MG63 (cell line): ENCODE results near the gene DNAH10. TPM values are rescaled to one million over a fixed set of nuclear protein-coding genes. Genes with fewer than 3 reads are reported as not detected.
"Not testable (repeated sequence)": the region's sequence is repeated elsewhere in the genome, so short reads cannot be mapped to it uniquely, and the experiment has no call there.

Source experiments
- DNase-seq: peaks from one replicate; pipeline ENCODE4 v3.0.0-alpha.2; 2020
- H3K27me3 ChIP-seq: fragments of 250-450 bp; sonication (Bioruptor Pico); 2 replicates; pipeline ENCODE4 v1.5.1; 2020; ENCODE audit warnings: mild to moderate bottlenecking, moderate library complexity
- H3K36me3 ChIP-seq: fragments of 250-450 bp; sonication (Bioruptor Pico); 2 replicates; pipeline ENCODE4 v1.5.1; 2020; ENCODE audit warnings: mild to moderate bottlenecking, moderate library complexity
- H3K4me3 ChIP-seq: fragments of 250-450 bp; sonication (Bioruptor Pico); 2 replicates; pipeline ENCODE4 v1.5.1; 2020; ENCODE audit warnings: mild to moderate bottlenecking, moderate library complexity
- H3K9me3 ChIP-seq: fragments of 250-450 bp; sonication (Bioruptor Pico); 2 replicates; pipeline ENCODE4 v1.5.1; 2020; ENCODE audit warnings: mild to moderate bottlenecking, moderate library complexity
- total RNA-seq: library from RNA; depleted of rRNA; stranded (reverse); fragments of >200 nt; shearing (Covaris generic); gene quantifications from 2 replicates; pipeline ENCODE4 v1.2.3, GENCODE V29; 2014; ENCODE audit warnings: low replicate concordance

DNAH10 gene
- total RNA-seq, 1 experiment from 2014 or later: 0.40 TPM

DNA sequence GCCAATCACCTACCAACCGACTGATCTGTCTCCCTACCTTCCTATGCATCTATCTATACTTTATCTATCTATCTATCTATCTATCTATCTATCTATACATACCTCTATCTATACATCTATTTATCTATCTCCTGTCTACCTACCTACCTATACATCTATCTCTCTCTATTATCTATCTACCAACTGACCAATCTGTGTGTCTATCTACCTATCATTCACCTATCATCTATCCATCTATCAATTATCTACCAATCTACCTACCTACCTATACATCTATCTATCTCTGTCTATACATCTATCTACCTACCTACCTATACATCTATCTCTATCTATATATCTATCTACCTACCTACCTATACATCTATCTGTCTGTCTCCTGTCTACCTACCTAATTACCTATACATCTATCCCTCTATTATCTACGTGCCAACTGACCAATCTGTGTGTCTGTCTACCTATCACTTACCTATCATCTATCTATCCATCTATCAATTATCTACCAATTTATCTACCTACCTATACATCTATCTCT is 3.5 kb downstream of the DNAH10 start:
- Histone ChIP-seq H3K36me3 (no peaks in the 10 kb centered on the region), H3K4me3 (no peak overlapping the region), H3K9me3 (no peaks in the 10 kb centered on the region), H3K27me3 (no peaks in the 10 kb centered on the region)
- DNase-seq: no peak

DNA sequence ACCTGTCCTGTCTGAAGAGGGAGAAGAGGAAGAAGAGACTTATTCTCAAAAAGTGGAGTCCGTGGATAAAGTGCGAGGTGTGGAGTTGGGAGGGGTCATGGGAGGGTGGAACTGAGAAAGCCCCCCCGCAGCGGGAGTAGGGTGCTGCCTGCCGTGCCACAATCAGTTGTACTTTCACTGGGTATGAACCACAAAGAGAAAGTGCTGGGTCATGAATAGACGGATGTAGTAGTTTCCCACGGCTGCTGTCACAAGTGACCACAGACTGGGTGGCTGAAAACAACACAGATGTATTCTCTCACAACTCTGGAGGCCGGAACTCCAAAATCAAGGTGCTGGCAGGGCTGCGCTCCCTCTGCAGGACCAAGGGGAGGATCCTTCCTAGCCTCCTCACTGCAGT is 5.5 kb downstream of the DNAH10 start:
- DNase-seq: no peak
- Histone ChIP-seq H3K27me3 (no peaks in the 10 kb centered on the region), H3K4me3 (no peak overlapping the region), H3K9me3 (no peaks in the 10 kb centered on the region), H3K36me3 (no peaks in the 10 kb centered on the region)

DNA sequence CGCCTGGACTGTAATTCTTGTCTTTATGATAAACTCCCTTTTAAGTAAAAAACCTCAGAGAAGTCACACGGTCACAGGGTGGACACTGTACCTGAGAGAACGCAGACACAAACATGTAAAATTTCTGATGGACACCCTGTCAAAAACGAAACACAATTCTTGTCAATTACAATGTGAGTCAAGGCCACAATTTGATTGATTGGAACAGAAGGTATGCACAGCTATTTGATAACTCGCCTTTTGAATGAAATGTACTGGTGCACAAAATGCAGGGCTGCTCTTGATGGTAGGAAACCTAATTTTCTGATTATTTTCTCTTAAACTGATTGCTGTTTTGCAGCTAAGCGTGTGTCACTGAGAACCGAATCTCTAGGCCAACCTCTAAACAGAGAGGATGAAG is 9.2 kb downstream of the DNAH10 start:
- H3K9me3 ChIP-seq: no peaks in the 10 kb centered on the region
- H3K36me3 ChIP-seq: no peaks in the 10 kb centered on the region
- no peak overlapping the region for H3K4me3 ChIP-seq
- no peaks in the 10 kb centered on the region for H3K27me3 ChIP-seq
- DNase-seq: no peak

DNA sequence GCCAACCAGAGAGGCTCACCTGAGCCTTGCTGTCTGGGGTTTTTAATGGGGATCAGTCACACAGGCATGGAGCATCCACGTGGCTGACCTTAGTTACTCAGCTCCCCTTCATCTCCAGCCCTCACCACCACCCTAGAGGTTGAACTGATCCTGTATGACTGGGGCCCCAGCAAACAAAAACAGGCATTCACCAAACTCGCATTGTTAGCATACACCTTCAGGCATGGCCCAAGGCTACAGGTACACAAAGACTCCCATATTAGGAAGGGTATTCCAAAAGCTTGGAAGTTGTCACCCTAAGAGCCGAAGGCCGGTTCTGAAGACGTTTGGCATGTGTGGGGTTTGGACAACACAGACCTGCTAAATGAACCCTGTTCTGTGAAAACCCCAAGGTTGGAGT is 10.0 kb downstream of the DNAH10 start:
- DNase-seq: no peak
- Histone ChIP-seq H3K36me3 (no peaks in the 10 kb centered on the region), H3K27me3 (no peaks in the 10 kb centered on the region), H3K9me3 (no peaks in the 10 kb centered on the region), H3K4me3 (no peak overlapping the region)

DNA sequence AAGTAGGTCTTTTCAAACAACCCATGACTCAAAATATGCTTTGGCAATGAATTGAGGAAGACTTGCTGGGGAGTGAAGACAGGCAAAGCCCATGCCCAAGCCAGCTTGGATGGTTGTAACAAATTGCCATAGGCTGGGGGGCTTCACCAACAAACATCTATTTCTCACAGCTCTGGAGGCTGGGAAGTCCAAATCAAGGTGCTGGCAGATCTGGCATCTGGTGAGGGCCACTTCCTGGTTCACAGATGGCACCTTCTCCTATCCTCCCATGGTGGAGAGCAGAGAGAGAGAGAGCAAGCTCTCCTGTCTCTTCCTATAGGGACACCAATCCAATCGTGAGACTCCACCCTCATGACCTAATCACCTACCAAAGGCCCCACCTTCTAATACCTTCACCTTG is 11.3 kb downstream of the DNAH10 start:
- no peak for DNase-seq
- H3K36me3 ChIP-seq: no peaks in the 10 kb centered on the region
- no peaks in the 10 kb centered on the region for H3K9me3 ChIP-seq
- no peaks in the 10 kb centered on the region for H3K27me3 ChIP-seq
- no peak overlapping the region for H3K4me3 ChIP-seq

DNA sequence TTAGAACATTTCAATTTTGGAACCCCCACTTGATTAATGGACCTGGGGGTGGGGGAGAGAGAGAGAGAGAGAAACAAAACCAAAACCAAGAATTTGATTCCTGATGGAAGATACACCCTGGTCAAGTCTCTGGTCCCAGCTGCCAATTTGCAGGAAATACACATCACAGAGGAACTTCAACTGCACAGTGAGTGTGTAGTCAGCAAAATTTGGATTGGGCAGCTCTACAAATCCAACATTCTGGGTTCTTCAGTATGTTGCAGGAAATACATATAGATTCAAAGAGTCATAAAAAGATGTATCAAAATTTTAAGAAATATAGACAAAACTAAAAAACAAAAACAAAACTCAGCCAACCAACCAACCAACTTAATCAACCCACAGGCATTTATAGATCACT is 17.4 kb downstream of the DNAH10 start:
- no peaks in the 10 kb centered on the region for H3K9me3 ChIP-seq
- H3K4me3 ChIP-seq: no peak overlapping the region
- H3K36me3 ChIP-seq: no peaks in the 10 kb centered on the region
- H3K27me3 ChIP-seq: no peaks in the 10 kb centered on the region
- DNase-seq: no peak

DNA sequence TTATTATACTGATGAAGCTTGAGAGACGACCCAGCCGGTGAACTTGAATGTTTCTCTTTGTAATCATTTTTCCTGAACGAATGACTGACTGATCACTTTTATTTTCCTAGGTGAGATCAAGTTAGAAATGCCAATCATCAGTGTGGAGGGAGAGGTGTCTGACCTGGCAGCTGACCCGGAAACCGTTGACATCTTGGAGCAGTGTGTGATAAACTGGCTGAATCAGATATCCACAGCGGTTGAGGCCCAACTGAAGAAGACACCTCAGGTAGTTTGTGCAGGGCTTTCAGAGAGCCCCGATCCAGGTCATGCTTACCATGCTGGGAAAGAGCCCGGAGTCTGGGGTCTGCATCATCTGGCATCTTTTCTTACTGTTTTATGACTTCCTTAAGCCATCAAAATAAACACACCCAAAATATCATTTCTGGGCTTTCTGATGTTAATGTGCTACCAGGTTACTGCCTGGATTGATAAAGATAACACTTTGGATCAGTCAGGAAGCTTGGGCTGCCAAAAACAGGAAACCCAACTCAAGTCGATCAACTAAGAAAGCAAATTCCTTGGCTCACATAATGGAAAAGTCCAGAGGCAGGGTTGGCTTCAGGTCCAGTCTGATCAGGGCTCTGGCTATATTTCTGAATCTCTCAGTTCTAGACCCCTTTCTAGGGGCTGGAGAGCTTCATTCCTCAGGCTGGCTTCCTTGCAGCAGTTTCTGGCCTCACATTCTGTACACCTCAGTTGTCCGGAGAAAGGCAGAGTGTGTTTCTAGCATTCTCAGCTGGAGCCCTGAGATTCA is 21.1 kb downstream of the DNAH10 start:
- H3K36me3 ChIP-seq: no peaks in the 10 kb centered on the region
- H3K27me3 ChIP-seq: no peaks in the 10 kb centered on the region
- DNase-seq: no peak
- no peaks in the 10 kb centered on the region for H3K9me3 ChIP-seq
- H3K4me3 ChIP-seq: no peak overlapping the region

DNA sequence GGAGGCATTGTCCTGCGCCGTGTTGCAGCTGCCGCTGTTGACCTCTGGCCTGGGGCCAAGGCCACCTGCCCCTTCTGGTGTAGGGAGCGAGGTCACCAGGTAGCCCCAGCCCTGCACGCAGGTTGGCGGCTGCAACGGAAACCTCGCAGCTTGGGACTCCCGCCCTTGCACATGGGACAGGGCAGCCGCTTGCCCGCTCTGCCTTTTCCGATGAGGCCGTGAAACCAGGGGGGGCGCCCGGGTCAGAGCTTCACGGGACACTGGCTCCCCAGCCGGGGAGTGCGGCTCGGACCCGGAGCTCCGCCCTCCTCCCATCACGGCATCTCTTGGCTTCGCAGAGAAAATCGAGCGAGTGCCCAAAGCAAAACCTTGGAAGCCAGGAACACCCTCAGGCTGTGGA is 25.4 kb downstream of the DNAH10 start:
- Histone ChIP-seq H3K27me3 (no peaks in the 10 kb centered on the region), H3K36me3 (no peaks in the 10 kb centered on the region), H3K9me3 (no peaks in the 10 kb centered on the region), H3K4me3 (no peak overlapping the region)
- DNase-seq: no peak

DNA sequence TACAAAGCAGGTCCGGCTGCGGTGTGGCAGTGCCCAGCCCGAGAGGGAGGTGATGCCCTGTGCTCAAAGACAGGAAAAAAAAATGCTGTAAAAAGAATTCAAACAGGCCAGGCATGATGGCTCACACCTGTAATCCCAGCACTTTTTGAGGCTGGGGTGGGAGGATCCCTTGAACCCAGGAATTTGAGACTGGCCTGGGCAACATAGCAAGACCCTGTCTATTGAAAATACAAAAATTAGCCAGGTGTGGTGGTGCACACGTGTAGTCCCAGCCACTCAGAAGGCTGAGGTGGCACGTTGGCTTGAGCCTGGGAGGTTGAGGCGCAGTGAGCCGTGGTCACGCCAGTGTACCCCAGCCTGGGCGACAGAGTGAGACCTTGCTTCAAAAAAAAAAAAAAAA is 26.4 kb downstream of the DNAH10 start:
- Histone ChIP-seq H3K27me3 (no peaks in the 10 kb centered on the region), H3K9me3 (no peaks in the 10 kb centered on the region), H3K4me3 (no peak overlapping the region), H3K36me3 (no peaks in the 10 kb centered on the region)
- DNase-seq: no peak

DNA sequence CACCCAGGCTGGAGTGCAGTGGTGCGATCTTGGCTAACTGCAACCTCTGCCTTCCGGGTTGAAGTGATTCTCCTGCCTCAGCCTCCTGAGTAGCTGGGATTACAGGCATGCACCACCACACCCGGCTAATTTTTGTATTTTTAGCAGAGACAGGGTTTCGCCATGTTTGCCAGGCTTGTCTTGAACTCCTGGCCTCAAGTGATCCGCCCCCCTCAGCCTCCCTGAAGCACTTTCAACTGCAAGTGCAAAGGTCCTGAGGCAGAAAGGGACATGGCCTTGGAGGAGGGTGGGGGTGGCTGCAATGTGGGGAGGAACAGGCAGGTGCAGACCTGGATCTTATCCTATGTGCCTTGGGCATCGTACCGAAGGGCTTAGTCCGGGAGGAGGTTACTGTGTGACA is 27.3 kb downstream of the DNAH10 start:
- H3K4me3 ChIP-seq, H3K9me3 ChIP-seq, H3K36me3 ChIP-seq, DNase-seq, H3K27me3 ChIP-seq: not testable (repeated sequence)

DNA sequence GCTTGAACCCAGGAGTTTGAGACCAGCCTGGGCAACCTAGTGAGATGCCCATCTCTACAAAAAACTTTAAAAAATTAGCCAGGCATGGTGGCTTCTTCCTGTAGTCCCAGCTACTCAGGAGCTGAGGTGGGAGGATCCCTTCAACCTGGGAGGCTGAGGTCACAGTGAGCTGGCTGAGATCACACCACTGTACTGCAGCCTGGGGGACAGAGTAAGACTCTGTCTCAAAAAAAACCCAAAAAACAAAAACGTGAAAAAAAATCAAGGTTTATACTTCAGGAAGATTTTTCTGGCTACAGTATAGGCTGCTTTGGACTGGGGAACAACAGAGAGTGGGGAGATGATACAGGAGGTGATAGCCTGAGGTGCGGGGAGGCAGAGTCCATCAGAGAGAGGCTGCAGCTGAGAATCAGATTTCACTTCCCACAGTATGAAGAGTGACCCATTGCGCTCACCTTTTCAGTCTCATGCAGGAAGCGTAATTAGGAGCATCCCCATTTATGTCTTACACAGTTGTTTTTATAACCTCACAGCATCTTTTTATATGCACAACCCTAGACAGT is 28.9 kb downstream of the DNAH10 start:
- H3K9me3 ChIP-seq: no peaks in the 10 kb centered on the region
- DNase-seq: no peak
- H3K4me3 ChIP-seq: no peak overlapping the region
- no peaks in the 10 kb centered on the region for H3K27me3 ChIP-seq
- no peaks in the 10 kb centered on the region for H3K36me3 ChIP-seq

DNA sequence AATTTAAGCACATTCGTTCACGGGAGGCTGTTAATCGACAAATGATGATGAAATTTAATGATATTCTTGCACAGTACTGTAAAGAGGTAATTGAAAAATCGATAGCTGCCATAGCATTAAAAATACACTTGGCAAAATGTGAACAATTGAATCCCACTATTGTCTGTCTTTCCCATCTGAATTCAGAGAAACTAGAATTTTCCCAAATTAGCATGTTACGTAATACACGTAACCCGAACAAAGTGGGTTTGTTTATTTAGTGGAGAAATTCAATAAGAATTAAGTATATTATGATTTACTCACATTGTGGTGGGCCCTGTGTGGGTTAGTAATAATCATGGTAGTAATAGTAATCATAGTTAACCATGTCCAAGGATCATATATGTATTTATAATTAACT is 31.9 kb downstream of the DNAH10 start:
- Histone ChIP-seq H3K36me3 (no peaks in the 10 kb centered on the region), H3K27me3 (no peaks in the 10 kb centered on the region), H3K9me3 (no peaks in the 10 kb centered on the region), H3K4me3 (no peak overlapping the region)
- no peak for DNase-seq

DNA sequence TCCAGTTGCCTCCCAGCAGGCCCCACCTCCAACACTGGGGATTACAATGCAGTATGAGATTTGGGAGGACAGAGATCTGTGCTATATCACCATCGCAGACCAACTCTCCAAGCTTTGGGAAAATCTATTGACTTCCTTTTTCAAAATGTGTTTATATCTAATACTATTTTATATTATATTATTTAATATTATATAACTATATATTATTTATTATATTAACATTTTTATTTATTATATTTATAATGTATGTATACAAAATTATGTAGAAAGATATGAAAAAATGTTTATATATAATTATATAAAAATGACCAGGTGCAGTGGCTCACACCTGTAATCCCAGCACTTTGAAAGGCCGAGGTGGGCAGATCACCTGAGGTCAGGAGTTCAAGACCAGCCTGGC is 36.4 kb downstream of the DNAH10 start:
- H3K9me3 ChIP-seq: no peaks in the 10 kb centered on the region
- no peaks in the 10 kb centered on the region for H3K27me3 ChIP-seq
- no peaks in the 10 kb centered on the region for H3K36me3 ChIP-seq
- DNase-seq: no peak
- no peak overlapping the region for H3K4me3 ChIP-seq

DNA sequence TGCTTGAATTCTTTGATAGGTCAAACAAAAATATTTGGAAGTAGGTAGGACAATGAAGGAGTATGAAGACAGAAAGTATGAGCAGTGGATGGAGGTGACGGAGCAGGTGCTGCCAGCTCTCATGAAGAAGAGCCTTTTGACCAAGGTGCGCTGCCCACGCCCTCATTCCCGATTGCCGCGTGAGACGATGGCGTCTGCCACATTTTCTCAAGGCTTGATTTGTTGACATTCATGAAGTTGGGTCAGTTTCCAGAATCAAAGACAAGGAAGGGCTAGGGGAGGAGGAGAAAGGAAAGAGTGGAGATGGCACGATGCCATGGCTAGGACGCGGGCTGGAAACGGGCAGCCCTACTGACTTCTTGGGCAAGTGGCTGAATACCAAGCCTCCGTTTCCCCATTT is 37.1 kb downstream of the DNAH10 start:
- no peak for DNase-seq
- Histone ChIP-seq H3K4me3 (no peak overlapping the region), H3K36me3 (no peaks in the 10 kb centered on the region), H3K9me3 (no peaks in the 10 kb centered on the region), H3K27me3 (no peaks in the 10 kb centered on the region)

DNA sequence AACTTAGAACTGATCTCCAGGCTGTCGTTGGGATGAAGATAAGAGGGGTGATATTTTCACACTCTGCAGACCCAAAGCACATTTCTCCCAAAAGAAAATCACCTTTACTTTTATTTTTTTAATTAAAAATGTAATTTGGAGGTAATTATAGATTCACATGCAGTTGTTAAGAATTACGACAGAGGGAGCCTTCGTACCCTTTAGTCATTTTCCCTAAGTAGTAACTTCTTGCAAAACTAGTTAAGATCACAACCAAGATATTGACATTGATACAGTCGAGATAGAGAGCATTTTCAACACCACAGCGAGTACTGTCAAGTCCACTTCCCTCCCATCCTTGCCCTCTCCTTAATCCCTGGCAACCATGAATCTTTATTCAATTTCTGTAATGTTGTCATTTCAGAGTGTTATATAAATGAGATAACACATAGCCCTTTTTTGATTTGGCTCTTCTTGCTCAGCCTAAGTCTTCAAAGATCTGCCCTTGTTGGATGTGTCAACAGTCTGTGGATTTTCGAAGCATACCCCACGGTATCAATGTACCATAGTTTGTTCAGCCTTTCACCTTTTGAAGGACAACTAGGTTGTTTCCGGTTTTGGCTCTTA is 39.6 kb downstream of the DNAH10 start:
- H3K27me3 ChIP-seq: no peaks in the 10 kb centered on the region
- H3K9me3 ChIP-seq: no peaks in the 10 kb centered on the region
- H3K4me3 ChIP-seq: no peak overlapping the region
- DNase-seq: no peak
- H3K36me3 ChIP-seq: no peaks in the 10 kb centered on the region

DNA sequence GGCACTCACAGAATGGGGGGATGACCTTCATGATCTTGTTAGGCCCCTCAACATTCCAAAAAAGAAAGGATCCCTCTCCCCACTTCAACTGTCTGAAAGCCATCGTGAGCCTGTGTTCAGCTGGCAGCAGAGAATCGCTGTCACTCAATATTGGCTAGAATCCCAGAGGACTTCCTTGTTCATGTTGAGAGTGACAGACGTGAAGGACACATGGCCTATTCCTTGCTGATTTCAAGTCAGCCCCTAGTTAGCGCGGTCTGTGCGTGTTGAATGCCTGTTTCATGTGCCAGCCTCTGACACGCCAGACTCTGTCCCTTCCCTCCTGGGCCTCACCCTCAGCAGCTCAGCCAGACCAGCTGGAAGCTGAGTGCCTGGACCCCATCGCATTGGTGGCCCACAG is 43.1 kb downstream of the DNAH10 start:
- Histone ChIP-seq H3K36me3 (no peaks in the 10 kb centered on the region), H3K9me3 (no peaks in the 10 kb centered on the region), H3K4me3 (no peak overlapping the region), H3K27me3 (no peaks in the 10 kb centered on the region)
- DNase-seq: no peak

DNA sequence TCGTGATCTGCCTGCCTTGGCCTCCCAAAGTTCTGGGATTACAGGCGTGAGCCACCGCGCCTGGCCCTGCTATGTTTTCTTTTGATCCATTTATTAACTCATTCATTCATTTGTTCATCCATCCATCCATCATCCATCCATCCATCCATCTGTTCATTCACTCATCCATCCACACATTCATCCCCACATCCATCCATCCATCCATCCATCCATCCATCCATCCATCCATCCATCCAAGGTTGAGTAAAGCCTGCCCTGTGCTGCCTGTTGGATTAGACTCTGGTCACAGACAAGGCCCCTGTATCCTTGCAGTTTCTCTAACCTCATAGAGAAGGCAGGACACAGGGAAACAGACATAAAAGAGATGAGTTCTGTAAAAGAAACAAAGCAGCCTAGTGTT is 44.9 kb downstream of the DNAH10 start:
- no peaks in the 10 kb centered on the region for H3K27me3 ChIP-seq
- no peaks in the 10 kb centered on the region for H3K9me3 ChIP-seq
- no peak for DNase-seq
- no peak overlapping the region for H3K4me3 ChIP-seq
- H3K36me3 ChIP-seq: no peaks in the 10 kb centered on the region

DNA sequence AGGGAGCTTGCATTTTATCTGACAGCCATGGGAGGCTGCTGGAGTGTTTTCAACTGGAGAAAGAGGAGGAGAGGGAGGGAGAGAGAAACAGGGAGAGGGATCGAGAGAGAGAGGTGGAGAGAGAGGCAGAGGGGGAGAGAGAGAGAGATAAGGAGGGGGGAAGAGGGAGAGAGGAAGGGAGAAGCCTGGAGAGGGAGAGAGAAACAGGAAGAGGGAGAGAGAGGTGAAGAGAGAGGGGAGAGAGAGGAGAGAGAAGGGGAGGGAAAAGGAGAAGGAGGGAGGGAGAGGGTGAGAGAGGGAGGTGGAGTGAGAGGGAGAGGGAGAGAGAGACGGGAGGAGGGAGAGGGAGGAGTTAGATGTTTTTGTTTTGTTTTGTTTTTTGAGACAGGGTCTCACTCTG is 45.6 kb downstream of the DNAH10 start:
- Histone ChIP-seq H3K9me3 (no peaks in the 10 kb centered on the region), H3K36me3 (no peaks in the 10 kb centered on the region), H3K27me3 (no peaks in the 10 kb centered on the region), H3K4me3 (no peak overlapping the region)
- no peak for DNase-seq
